Middle frontal gyrus (tissue), 1 donor: Measurements from ENCODE around the gene FAM50A.

ENCODE experiments used
- DNase-seq: peaks from one replicate; pipeline ENCODE4 v3.0.0-alpha.2; 2015; ENCODE audit warnings: low spot score; ENCODE audit errors: extremely low spot score

Gene FAM50A

GRCh38 chrX:154439841-154440240, 4.1 kb upstream of the FAM50A start:
- DNase-seq = no peak

GRCh38 chrX:154440623-154441357, 3.2 kb upstream of the FAM50A start:
- no peak for DNase-seq

GRCh38 chrX:154441564-154441963, 2.4 kb upstream of the FAM50A start:
- no peak for DNase-seq

GRCh38 chrX:154441984-154442707, 1.8 kb upstream of the FAM50A start:
- no peak for DNase-seq

GRCh38 chrX:154443479-154443910, 446 bp upstream of the FAM50A start:
- no peak for DNase-seq

- no peak for DNase-seq
Measured at GRCh38 chrX:154444755-154445246, 860 bp downstream of the FAM50A start.

- no peak for DNase-seq
Measured at GRCh38 chrX:154445776-154446175, 1.8 kb downstream of the FAM50A start.

GRCh38 chrX:154446430-154446829, 2.5 kb downstream of the FAM50A start:
- DNase-seq = no peak

GRCh38 chrX:154448484-154448883, 4.5 kb downstream of the FAM50A start:
- no peak for DNase-seq

GRCh38 chrX:154449618-154450017, 5.7 kb downstream of the FAM50A start:
- no peak for DNase-seq

GRCh38 chrX:154450312-154450711, 6.4 kb downstream of the FAM50A start:
- DNase-seq = no peak

GRCh38 chrX:154452823-154453222, 8.9 kb downstream of the FAM50A start:
- DNase-seq = no peak

- DNase-seq = no peak
Measured at GRCh38 chrX:154457491-154458115, 13.7 kb downstream of the FAM50A start.

GRCh38 chrX:154458116-154458953, 14.4 kb downstream of the FAM50A start, which contains the start of gene PLXNA3:
Gene PLXNA3, plus strand, starts transcription at chrX:154458281. Its CDS starts 1,903 bp downstream, at chrX:154460184.
- no peak for DNase-seq

GRCh38 chrX:154458954-154459778, 15.2 kb downstream of the FAM50A start:
- DNase-seq = no peak

GRCh38 chrX:154459832-154460231, 15.9 kb downstream of the FAM50A start:
- no peak for DNase-seq

- no peak for DNase-seq
Measured at GRCh38 chrX:154460326-154460725, 16.4 kb downstream of the FAM50A start.

- DNase-seq = no peak
Measured at GRCh38 chrX:154462396-154462795, 18.5 kb downstream of the FAM50A start.

GRCh38 chrX:154463611-154464220, 19.8 kb downstream of the FAM50A start:
- DNase-seq = no peak
